H1 (cell line): Measurements from ENCODE around the gene HNF1B. TPM values are rescaled to one million over a fixed set of nuclear protein-coding genes. Genes with fewer than 3 reads are reported as not detected.

Experiments used
- CTCF ChIA-PET: fragments of 300-600 bp; sonication (Branson Sonifier 250); formaldehyde crosslinking; loops from one replicate; lab custom pipeline; 2021; ENCODE audit not compliant: partially characterized antibody; lab: Charles Lee
- POLR2A ChIA-PET: fragments of 300-600 bp; sonication (Branson Sonifier 250); formaldehyde crosslinking; loops from one replicate; lab custom pipeline; 2021; ENCODE audit warnings: inconsistent platforms; ENCODE audit not compliant: partially characterized antibody; lab: Charles Lee
- DNase-seq, 2 experiments: peaks; one replicate each; pipeline versions ENCODE4 v3.0.0 to v3.0.0-alpha.2; 2010 to 2022; ENCODE audit warnings: low spot score in 2 of 2, low read depth in 1 of 2, mixed read lengths in 1 of 2
- FAIRE-seq: peaks from 2 replicates; lab custom pipeline; 2011; peaks lifted over from hg19 to GRCh38; lab: Jason Lieb, UNC
- H2AFZ ChIP-seq: 2 replicates; pipeline ENCODE4 v1.8.1; 2012; ENCODE audit warnings: low read length, inconsistent platforms
- H2AK5ac ChIP-seq: 2 replicates; pipeline ENCODE4 v1.6.1; 2013; ENCODE audit warnings: low read depth, low read length
- H2BK120ac ChIP-seq: replicated peaks from 2 replicates; pipeline ENCODE3; 2013; ENCODE audit warnings: low read depth, low read length, inconsistent platforms
- H2BK12ac ChIP-seq: 2 replicates; pipeline ENCODE4 v1.6.1; 2013; ENCODE audit warnings: low read depth, low read length
- H2BK15ac ChIP-seq: 2 replicates; pipeline ENCODE4 v1.6.1; 2013; ENCODE audit warnings: low read length
- H2BK20ac ChIP-seq: 2 replicates; pipeline ENCODE4 v1.6.1; 2013; ENCODE audit warnings: low read length
- H2BK5ac ChIP-seq: 2 replicates; pipeline ENCODE4 v1.6.1; 2013; ENCODE audit warnings: low read depth, low read length
- H3K14ac ChIP-seq: 2 replicates; pipeline ENCODE4 v1.6.1; 2013; ENCODE audit warnings: inconsistent platforms; ENCODE audit not compliant: insufficient read length
- H3K18ac ChIP-seq: 2 replicates; pipeline ENCODE4 v1.6.1; 2013; ENCODE audit warnings: low read length; ENCODE audit errors: extremely low read depth
- H3K23ac ChIP-seq: 2 replicates; pipeline ENCODE4 v1.6.1; 2013; ENCODE audit warnings: inconsistent platforms; ENCODE audit not compliant: insufficient read length
- H3K23me2 ChIP-seq: 2 replicates; pipeline ENCODE4 v1.6.1; 2013; ENCODE audit warnings: low read depth, low read length
- H3K27ac ChIP-seq: 2 replicates; pipeline ENCODE4 v1.6.1; 2011; ENCODE audit warnings: low read depth, low read length, inconsistent platforms
- H3K27me3 ChIP-seq, 4 experiments: replicated peaks in 1 of 4; 1 replicate in 1 of 4; 2 replicates in 3 of 4; pipeline versions ENCODE4 v1.6.1 to v1.8.1; 2011 to 2013; ENCODE audit warnings: low read length in 3 of 4, mild to moderate bottlenecking in 3 of 4, inconsistent platforms in 2 of 4, mixed read lengths in 2 of 4, moderate library complexity in 1 of 4; ENCODE audit not compliant: control insufficient read depth in 3 of 4, insufficient read depth in 3 of 4; ENCODE audit errors: extremely low read depth in 1 of 4
- H3K36me3 ChIP-seq, 4 experiments: 2 replicates each; pipeline versions ENCODE4 v1.6.1 to v1.8.1; 2011 to 2013; ENCODE audit warnings: mild to moderate bottlenecking in 4 of 4, low read length in 3 of 4, moderate library complexity in 2 of 4, control low read depth in 1 of 4, inconsistent platforms in 1 of 4; ENCODE audit not compliant: insufficient read depth in 4 of 4, control insufficient read depth in 2 of 4
- H3K4ac ChIP-seq: replicated peaks from 2 replicates; pipeline ENCODE3; 2013; ENCODE audit warnings: low read length, low read depth, mixed read lengths, inconsistent platforms; ENCODE audit not compliant: insufficient read length
- H3K4me1 ChIP-seq, 4 experiments: replicated peaks in 1 of 4; 1 replicate in 1 of 4; 2 replicates in 3 of 4; pipeline versions ENCODE4 v1.6.1 to v1.8.1; 2011 to 2013; ENCODE audit warnings: low read length in 3 of 4, inconsistent platforms in 2 of 4, mixed read lengths in 1 of 4; ENCODE audit not compliant: insufficient read depth in 4 of 4, control insufficient read depth in 3 of 4
- H3K4me2 ChIP-seq, 2 experiments: 2 replicates each; pipeline versions ENCODE4 v1.6.1 to v1.8.1; 2011 to 2013; ENCODE audit warnings: low read depth in 2 of 2, low read length in 2 of 2, control low read depth in 1 of 2, inconsistent platforms in 1 of 2, mild to moderate bottlenecking in 1 of 2; ENCODE audit not compliant: insufficient read depth in 1 of 2
- H3K4me3 ChIP-seq, 4 experiments: fragments of 200-600, 300-600 bp in 1 of 4; sonication (generic), shearing (Covaris generic), sonication (Bioruptor Twin) in 1 of 4; 2 replicates each; pipeline versions ENCODE4 v1.5.1 to v1.8.1; 2011 to 2016; ENCODE audit warnings: low read length in 4 of 4, low read depth in 3 of 4, control low read depth in 2 of 4, inconsistent platforms in 2 of 4, mild to moderate bottlenecking in 2 of 4, mixed read lengths in 1 of 4, moderate library complexity in 1 of 4; ENCODE audit not compliant: insufficient read depth in 2 of 4; ENCODE audit errors: extremely low read depth in 1 of 4
- H3K56ac ChIP-seq: replicated peaks from 2 replicates; pipeline ENCODE3; 2013; ENCODE audit warnings: low read depth, mild to moderate bottlenecking, mixed read lengths, low read length, inconsistent platforms; ENCODE audit not compliant: insufficient read length
- H3K79me1 ChIP-seq: 2 replicates; pipeline ENCODE4 v1.6.1; 2013; ENCODE audit warnings: low read depth, low read length, control low read depth
- H3K79me2 ChIP-seq, 2 experiments: 2 replicates each; pipeline versions ENCODE4 v1.6.1 to v1.8.1; 2012 to 2013; ENCODE audit warnings: low read length in 2 of 2, mild to moderate bottlenecking in 2 of 2, inconsistent platforms in 1 of 2; ENCODE audit not compliant: insufficient read depth in 2 of 2, control insufficient read depth in 1 of 2
- H3K9ac ChIP-seq, 4 experiments: replicated peaks in 1 of 4; 1 replicate in 1 of 4; 2 replicates in 3 of 4; pipeline versions ENCODE4 v1.6.1 to v1.8.1; 2011 to 2013; ENCODE audit warnings: low read depth in 3 of 4, low read length in 3 of 4, control low read depth in 2 of 4, mild to moderate bottlenecking in 2 of 4, moderate library complexity in 2 of 4, inconsistent platforms in 1 of 4; ENCODE audit errors: extremely low read depth in 1 of 4
- H3K9me3 ChIP-seq, 2 experiments: 2 replicates each; pipeline versions ENCODE4 v1.6.1 to v1.8.1; 2012 to 2013; ENCODE audit warnings: mild to moderate bottlenecking in 2 of 2, moderate library complexity in 2 of 2, control low read depth in 1 of 2, inconsistent platforms in 1 of 2, low read depth in 1 of 2, low read length in 1 of 2, mixed read lengths in 1 of 2; ENCODE audit not compliant: insufficient read depth in 2 of 2
- H4K20me1 ChIP-seq, 2 experiments: replicated peaks in 1 of 2; 2 replicates each; pipeline versions ENCODE3 to v1.8.1; 2011 to 2013; ENCODE audit warnings: inconsistent platforms in 2 of 2, low read length in 2 of 2, mild to moderate bottlenecking in 1 of 2; ENCODE audit not compliant: insufficient read depth in 2 of 2, control insufficient read depth in 1 of 2
- H4K5ac ChIP-seq: 2 replicates; pipeline ENCODE4 v1.6.1; 2013; ENCODE audit warnings: low read length, low read depth, mixed read lengths, inconsistent platforms; ENCODE audit not compliant: insufficient read length
- H4K8ac ChIP-seq: 2 replicates; pipeline ENCODE4 v1.8.0; 2013; ENCODE audit warnings: mild to moderate bottlenecking, moderate library complexity, low read length, inconsistent platforms; ENCODE audit not compliant: insufficient read depth; ENCODE audit errors: extremely low read depth
- H4K91ac ChIP-seq: replicated peaks from 2 replicates; pipeline ENCODE3; 2013; ENCODE audit warnings: low read length, mixed read lengths, inconsistent platforms; ENCODE audit not compliant: insufficient read length
- ATF2 ChIP-seq: IDR thresholded peaks from 2 replicates; pipeline ENCODE4 v1.6.1; 2012; ENCODE audit warnings: low read length, inconsistent platforms
- CBX8 ChIP-seq: fragments of 300-800, 300-1000 bp; sonication (generic); IDR thresholded peaks from 2 replicates; pipeline ENCODE4 v1.7.1; 2016; ENCODE audit warnings: low read depth, low read length, borderline replicate concordance
- CTBP2 ChIP-seq: IDR thresholded peaks from 2 replicates; pipeline ENCODE4 v1.7.0; 2011; ENCODE audit warnings: borderline replicate concordance, mild to moderate bottlenecking, moderate library complexity, mixed read lengths, low read length; ENCODE audit not compliant: insufficient read depth, insufficient read length
- FOSL1 ChIP-seq: IDR thresholded peaks from 2 replicates; pipeline ENCODE4 v1.6.1; 2011; ENCODE audit warnings: mild to moderate bottlenecking, low read depth, low read length, moderate library complexity; ENCODE audit not compliant: insufficient read depth
- HDAC2 ChIP-seq, 2 experiments: fragments of 300-600 bp in 1 of 2; sonication (generic) in 1 of 2; IDR thresholded peaks; 2 replicates each; pipeline ENCODE4 v1.6.1; 2011 to 2012; ENCODE audit warnings: low read depth in 2 of 2, low read length in 2 of 2, mild to moderate bottlenecking in 2 of 2, moderate library complexity in 2 of 2, borderline replicate concordance in 1 of 2, inconsistent platforms in 1 of 2
- JUND ChIP-seq: IDR thresholded peaks from 2 replicates; pipeline ENCODE4 v1.6.1; 2011; ENCODE audit warnings: mild to moderate bottlenecking, improper control_type of control experiment, low read length
- KDM4A ChIP-seq: IDR thresholded peaks from one replicate; pipeline ENCODE4 v1.7.1; 2012; ENCODE audit warnings: low read depth, mild to moderate bottlenecking, moderate library complexity, low read length, inconsistent platforms; ENCODE audit not compliant: severe bottlenecking
- POLR2A ChIP-seq, 2 experiments: IDR thresholded peaks; 1 replicate in 1 of 2; 2 replicates in 1 of 2; pipeline ENCODE4 v1.6.1; 2011; ENCODE audit warnings: low read depth in 2 of 2, low read length in 2 of 2, mild to moderate bottlenecking in 2 of 2; ENCODE audit errors: control extremely low read depth in 1 of 2
- SIX5 ChIP-seq: IDR thresholded peaks from 2 replicates; pipeline ENCODE4 v1.6.1; 2011; ENCODE audit warnings: mild to moderate bottlenecking, low read depth, low read length
- TEAD4 ChIP-seq: IDR thresholded peaks from 2 replicates; pipeline ENCODE4 v1.6.1; 2012; ENCODE audit warnings: low read depth, low read length, inconsistent platforms, mixed read lengths
- WGBS, 2 experiments: shearing (Covaris generic) in 1 of 2; methylation state at CpG; one replicate each; pipeline versions ENCODE4 v1.1.6 to v1.1.7; 2013 to 2015; ENCODE audit warnings: low lambda C conversion rate in 2 of 2, mixed read lengths in 2 of 2, inconsistent platforms in 1 of 2, low coverage in 1 of 2, missing lambda C conversion rate in 1 of 2; ENCODE audit not compliant: insufficient replicate concordance in 2 of 2, insufficient coverage in 1 of 2, insufficient read length in 1 of 2; ENCODE audit errors: extremely low coverage in 1 of 2, missing lambda C conversion rate in 1 of 2; 5-methylcytosine and 5-hydroxymethylcytosine counted together
- polyA plus RNA-seq, 7 experiments: library from polyadenylated mRNA; depleted of rRNA in 3 of 7; stranded (reverse) in 5 of 7; unstranded in 2 of 7; fragments of >200 nt in 5 of 7; fragments of 200-250 nt in 2 of 7; gene quantifications; 1 replicate in 5 of 7; 2 replicates in 1 of 7; 4 replicates in 1 of 7; pipeline versions ENCODE4 v1.2.1 to v1.2.3, GENCODE V29; 2011 to 2013; ENCODE audit warnings: missing spikeins in 2 of 7, mixed read lengths in 2 of 7
- total RNA-seq: library from RNA; stranded (reverse); fragmentation: NEBNext Ultra II Directional; extraction: Animal tissue kit (Norgen Biotek cat#: 25700); gene quantifications from 2 replicates; pipeline ENCODE4 v1.2.1, GENCODE V29; 2021

Gene HNF1B
- total and polyA plus RNA-seq, 2 of the 8 experiments (the other 6 are each of a cell fraction or from before 2014, with no cell fraction given) = 0.13 to 0.30 TPM

GRCh38 chr17:37732316-37732715 lies 12.5 kb downstream of the HNF1B start:
- H4K8ac ChIP-seq = no peak overlapping the region
- no peak overlapping the region for H4K91ac ChIP-seq
- no peak overlapping the region for H2BK20ac ChIP-seq
- H3K27me3 ChIP-seq = peaks cover 0 to 28% (median 15%) of the 10 kb centered on the region in 4 experiments; a peak in 5 of 7 replicates
- H2BK12ac ChIP-seq = no peak overlapping the region
- FAIRE-seq (no peak), DNase-seq (no peak)
- H3K23me2 ChIP-seq = no peaks in the 10 kb centered on the region
- H4K20me1 ChIP-seq = peaks cover 0 to 4% of the 10 kb centered on the region in 2 experiments
- WGBS, 2 experiments = 89% methylated on average over 4 of the region's 4 CpGs; no CpG with 5 or more reads in 1 of the 2 experiments
- H2AK5ac ChIP-seq = no peak overlapping the region
- no peak overlapping the region for H3K4ac ChIP-seq
- H3K9ac ChIP-seq = no peak overlapping the region
- H3K56ac ChIP-seq = no peak overlapping the region
- no peaks in the 10 kb centered on the region for H3K79me1 ChIP-seq
- H3K36me3 ChIP-seq = no peaks in the 10 kb centered on the region
- H3K4me1 ChIP-seq = peaks cover 0 to 3% (median 0%) of the 10 kb centered on the region in 4 experiments; a peak in 2 of 7 replicates
- H4K5ac ChIP-seq = no peak overlapping the region
- no peak overlapping the region for H2BK120ac ChIP-seq
- no peak overlapping the region for H3K4me3 ChIP-seq
- H3K4me2 ChIP-seq = no peak overlapping the region
- ChIA-PET POLR2A (no interaction called here), CTCF (interaction anchor here (0.8 to 2.5 kb wide), 2 partner anchors 38 to 83 kb away, joined by 3 to 8 read pairs; no protein-coding TSS in a partner anchor)
- no peak overlapping the region for H2BK5ac ChIP-seq
- H2AFZ ChIP-seq = no peak overlapping the region
- no peak overlapping the region for H3K23ac ChIP-seq
- H3K79me2 ChIP-seq = no peaks in the 10 kb centered on the region
- no peak overlapping the region for H3K18ac ChIP-seq
- no peak overlapping the region for H3K14ac ChIP-seq
- H2BK15ac ChIP-seq = no peak overlapping the region
- H3K27ac ChIP-seq = no peak overlapping the region
- H3K9me3 ChIP-seq = no peaks in the 10 kb centered on the region
- TF ChIP-seq ATF2 (no peak), HDAC2 (IDR thresholded peaks at IDR 0.05; ENCODE audit: borderline replicate concordance in 1 of 2, low read depth in 2 of 2, low read length in 2 of 2) (no peak), POLR2A (IDR thresholded peaks at IDR 0.05; ENCODE audit: control extremely low read depth in 1 of 2, low read depth in 2 of 2, low read length in 2 of 2) (no peak), TEAD4 (no peak), SIX5 (no peak), FOSL1 (no peak), CTBP2 (no peak), CBX8 (no peak), JUND (no peak), KDM4A (no peak)
